ENCODE measurements around the gene NRTN.

Gene NRTN, protein sequence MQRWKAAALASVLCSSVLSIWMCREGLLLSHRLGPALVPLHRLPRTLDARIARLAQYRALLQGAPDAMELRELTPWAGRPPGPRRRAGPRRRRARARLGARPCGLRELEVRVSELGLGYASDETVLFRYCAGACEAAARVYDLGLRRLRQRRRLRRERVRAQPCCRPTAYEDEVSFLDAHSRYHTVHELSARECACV

DNA sequence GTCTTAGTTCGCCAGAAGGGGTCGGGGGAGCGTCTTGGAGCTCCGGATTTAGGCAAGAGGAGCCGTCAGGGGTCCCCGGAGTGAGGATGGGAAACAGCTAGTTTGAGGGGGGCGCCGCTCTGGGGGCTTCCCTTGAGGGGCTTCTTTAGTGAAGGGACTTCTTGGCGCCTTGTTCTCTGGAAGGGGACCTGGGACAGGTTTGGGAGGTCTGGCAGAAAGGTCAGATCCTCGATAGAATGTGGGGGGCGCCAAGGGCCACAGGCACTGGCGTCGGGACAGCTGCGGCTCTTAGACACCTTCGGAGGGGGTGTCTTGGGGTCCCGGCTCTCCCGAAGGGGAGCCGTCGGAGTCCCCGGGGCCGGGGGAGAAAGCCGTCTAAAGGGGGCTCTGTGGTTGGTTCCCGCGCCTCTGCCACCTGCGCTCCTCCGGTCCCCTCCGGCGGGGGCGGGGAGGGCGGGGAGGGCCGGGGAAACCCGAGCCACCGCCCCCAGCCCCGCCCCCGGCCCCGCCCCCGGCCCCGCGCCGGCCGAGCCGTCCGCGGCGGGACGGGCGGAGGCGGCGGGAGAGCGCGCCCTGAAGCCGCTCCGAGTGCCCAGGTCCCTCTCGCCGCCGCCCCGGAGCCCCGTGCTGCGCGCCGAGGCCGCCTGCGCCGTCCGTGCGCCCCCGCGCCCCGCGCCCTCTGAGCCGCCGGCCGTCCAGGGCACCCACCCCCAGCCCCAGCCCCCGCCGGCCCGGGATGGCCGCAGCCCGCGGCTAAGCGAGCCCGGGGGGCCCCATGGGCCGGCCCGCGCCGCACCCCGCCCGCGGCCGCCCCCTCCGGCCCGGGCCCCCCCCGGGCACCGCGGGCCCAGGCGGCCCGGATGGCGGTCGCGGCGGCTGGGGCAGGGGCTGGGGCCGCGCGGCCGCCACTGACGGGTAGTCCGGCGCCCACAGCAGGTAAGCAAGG, at the start of gene NRTN:
Gene NRTN, plus strand, starts transcription at position 552 of the 946 bp plus-strand sequence. CDS start 19,099 bp downstream, outside the sequence.
- Mint-ChIP-seq H3K27me3 (ENCODE audit: low read depth) (peaks cover 49% of the 10 kb centered on the region), H3K27ac (peak within 1 kb of the TSS in 1 of 3 experiments; percentile 61), H3K9me3 (no peaks in the 10 kb centered on the region), H3K4me1 (peaks cover 16% of the 10 kb centered on the region), H3K36me3 (ENCODE audit: low read depth) (no peaks in the 10 kb centered on the region), H3K4me3 (peak within 1 kb of the TSS; percentile 76 to 83 (median 79))
- TF ChIP-seq, protein P1, sequence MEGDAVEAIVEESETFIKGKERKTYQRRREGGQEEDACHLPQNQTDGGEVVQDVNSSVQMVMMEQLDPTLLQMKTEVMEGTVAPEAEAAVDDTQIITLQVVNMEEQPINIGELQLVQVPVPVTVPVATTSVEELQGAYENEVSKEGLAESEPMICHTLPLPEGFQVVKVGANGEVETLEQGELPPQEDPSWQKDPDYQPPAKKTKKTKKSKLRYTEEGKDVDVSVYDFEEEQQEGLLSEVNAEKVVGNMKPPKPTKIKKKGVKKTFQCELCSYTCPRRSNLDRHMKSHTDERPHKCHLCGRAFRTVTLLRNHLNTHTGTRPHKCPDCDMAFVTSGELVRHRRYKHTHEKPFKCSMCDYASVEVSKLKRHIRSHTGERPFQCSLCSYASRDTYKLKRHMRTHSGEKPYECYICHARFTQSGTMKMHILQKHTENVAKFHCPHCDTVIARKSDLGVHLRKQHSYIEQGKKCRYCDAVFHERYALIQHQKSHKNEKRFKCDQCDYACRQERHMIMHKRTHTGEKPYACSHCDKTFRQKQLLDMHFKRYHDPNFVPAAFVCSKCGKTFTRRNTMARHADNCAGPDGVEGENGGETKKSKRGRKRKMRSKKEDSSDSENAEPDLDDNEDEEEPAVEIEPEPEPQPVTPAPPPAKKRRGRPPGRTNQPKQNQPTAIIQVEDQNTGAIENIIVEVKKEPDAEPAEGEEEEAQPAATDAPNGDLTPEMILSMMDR (IDR thresholded peaks at IDR 0.05; ENCODE audit: unreplicated experiment in 3 of 3), result no peak

DNA sequence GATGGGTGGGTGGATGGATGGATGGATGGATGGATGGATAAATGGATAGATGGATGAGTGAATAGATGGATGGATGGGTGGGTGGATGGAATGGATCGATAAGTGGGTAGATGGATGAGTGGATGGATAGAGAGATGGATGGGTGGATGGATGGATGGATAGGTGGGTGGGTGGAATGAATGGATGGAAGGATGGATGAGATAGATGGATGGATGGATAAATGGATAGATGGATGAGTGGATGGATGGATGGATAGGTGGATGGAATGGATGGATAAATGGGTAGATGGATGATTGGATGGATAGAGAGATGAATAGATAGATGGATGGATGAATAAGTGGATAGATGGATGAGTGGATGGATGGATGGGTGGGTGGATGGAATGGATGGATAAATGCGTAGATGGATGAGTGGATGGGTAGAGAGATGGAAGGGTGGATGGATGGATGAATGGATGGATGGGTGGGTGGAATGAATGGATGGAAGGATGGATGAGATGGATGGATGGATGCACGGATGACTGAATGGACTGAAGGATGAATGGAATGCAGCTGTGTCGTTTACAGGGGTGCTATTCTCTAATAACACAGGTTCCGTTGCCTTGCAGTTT, 42.2 kb upstream of the NRTN start:
- H3K27ac Mint-ChIP-seq, result no peak overlapping the region
- no peaks in the 10 kb centered on the region for H3K4me1 Mint-ChIP-seq
- no peak overlapping the region for H3K4me3 Mint-ChIP-seq
- H3K27me3 Mint-ChIP-seq (ENCODE audit: low read depth), result peaks cover 10% of the 10 kb centered on the region
- TF ChIP-seq, protein P1 (IDR thresholded peaks at IDR 0.05; ENCODE audit: unreplicated experiment in 3 of 3), result no peak
- H3K9me3 Mint-ChIP-seq, result no peaks in the 10 kb centered on the region
- no peaks in the 10 kb centered on the region for H3K36me3 Mint-ChIP-seq (ENCODE audit: low read depth)

DNA sequence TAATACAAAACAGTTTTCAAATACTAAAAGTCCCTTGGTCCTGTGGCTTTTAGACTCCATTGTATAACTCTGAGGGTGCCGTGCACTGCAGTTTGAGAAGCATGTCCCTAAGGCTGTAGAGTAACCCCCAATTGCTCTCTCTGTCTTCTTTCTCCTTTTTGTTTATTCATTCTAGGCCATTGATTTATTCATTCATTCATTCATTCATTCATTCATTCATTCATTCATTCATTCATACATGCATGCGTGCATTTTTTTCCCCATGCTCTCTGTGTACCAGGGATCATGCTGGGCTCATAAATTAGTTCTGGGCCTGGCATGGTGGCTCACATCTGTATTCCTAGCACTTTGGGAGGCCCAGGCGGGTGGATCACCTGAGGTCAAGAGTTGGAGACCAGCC, 39.6 kb upstream of the NRTN start:
- H3K27ac Mint-ChIP-seq, result no peak overlapping the region
- no peaks in the 10 kb centered on the region for H3K36me3 Mint-ChIP-seq (ENCODE audit: low read depth)
- H3K4me3 Mint-ChIP-seq, result no peak overlapping the region
- peaks cover 12% of the 10 kb centered on the region for H3K27me3 Mint-ChIP-seq (ENCODE audit: low read depth)
- no peaks in the 10 kb centered on the region for H3K9me3 Mint-ChIP-seq
- H3K4me1 Mint-ChIP-seq, result no peaks in the 10 kb centered on the region
- TF ChIP-seq, protein P1 (IDR thresholded peaks at IDR 0.05; ENCODE audit: unreplicated experiment in 3 of 3), result no peak

DNA sequence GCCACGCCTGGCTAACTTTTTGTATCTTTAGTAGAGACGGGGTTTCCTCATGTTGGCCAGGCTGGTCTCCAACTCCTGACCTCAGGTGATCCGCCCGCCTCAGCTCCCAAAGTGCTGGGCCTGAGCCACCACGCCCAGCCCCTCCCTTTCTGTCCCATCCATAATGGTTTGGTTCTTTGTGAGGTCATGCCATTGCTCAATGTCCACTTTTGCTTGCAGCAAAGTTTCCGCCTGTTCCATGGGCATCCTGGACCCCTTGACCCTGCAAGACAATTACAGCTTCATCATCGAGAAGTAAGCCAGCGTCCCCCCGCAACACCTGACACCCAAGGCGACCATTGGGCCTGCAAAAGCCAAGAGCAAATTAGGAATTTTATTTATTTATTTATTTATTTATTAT, 36.9 kb upstream of the NRTN start:
- Mint-ChIP-seq H3K27ac (no peak overlapping the region), H3K27me3 (ENCODE audit: low read depth) (peaks cover 6% of the 10 kb centered on the region), H3K9me3 (no peaks in the 10 kb centered on the region), H3K4me3 (no peak overlapping the region), H3K4me1 (no peaks in the 10 kb centered on the region), H3K36me3 (ENCODE audit: low read depth) (no peaks in the 10 kb centered on the region)
- TF ChIP-seq, protein P1 (IDR thresholded peaks at IDR 0.05; ENCODE audit: unreplicated experiment in 3 of 3), result no peak

DNA sequence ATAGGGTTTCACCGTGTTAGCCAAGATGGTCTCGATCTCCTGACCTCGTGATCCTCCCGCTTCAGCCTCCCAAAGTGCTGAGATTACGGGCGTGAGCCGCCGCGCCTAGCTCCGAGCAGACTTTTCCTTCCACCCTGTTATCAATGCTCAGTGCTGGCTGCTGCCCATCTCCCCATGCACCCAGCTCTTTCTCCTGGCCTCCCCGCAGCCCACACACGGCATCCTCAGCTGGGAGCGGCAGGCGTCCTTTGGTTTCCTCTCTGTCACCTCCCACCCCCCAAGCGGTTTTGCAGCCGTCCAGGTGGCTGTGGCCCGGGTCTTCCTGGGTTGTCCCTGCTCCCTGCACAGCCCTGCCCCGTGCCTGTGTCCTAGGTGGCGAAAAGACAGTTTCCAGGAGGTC, 32.5 kb upstream of the NRTN start:
- H3K9me3 Mint-ChIP-seq, result no peaks in the 10 kb centered on the region
- H3K27me3 Mint-ChIP-seq (ENCODE audit: low read depth), result peaks cover 6% of the 10 kb centered on the region
- H3K36me3 Mint-ChIP-seq (ENCODE audit: low read depth), result no peaks in the 10 kb centered on the region
- no peaks in the 10 kb centered on the region for H3K4me1 Mint-ChIP-seq
- H3K4me3 Mint-ChIP-seq, result no peak overlapping the region
- no peak overlapping the region for H3K27ac Mint-ChIP-seq
- TF ChIP-seq, protein P1 (IDR thresholded peaks at IDR 0.05; ENCODE audit: unreplicated experiment in 3 of 3), result no peak

Measured in nephron (organoid).